ENCODE results near the gene CCDC148. TPM values are rescaled to one million over a fixed set of nuclear protein-coding genes. Genes with fewer than 3 reads are reported as not detected.

The CCDC148 gene
- polyA plus RNA-seq, 2 of the 4 experiments (the other 2 are of a cell fraction), result 0.41 to 0.85 TPM

DNA sequence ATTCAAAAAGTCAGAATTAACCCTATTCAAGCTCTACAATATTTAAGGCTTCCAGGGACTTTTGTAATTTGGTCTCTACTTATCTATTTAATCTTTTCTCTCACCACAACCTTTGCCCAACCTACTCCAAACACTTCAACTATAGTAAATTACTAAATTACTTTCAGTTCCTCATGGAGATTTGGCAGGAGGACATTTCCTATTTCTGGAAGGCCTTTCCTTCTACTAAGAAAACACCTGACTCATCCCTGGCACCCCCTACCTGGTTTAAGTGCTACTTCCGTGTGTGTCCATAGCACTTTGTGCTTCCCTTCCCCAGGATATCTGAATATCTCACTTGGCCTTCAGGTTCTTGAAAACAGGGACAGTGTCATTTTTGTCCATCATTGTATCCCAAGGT, 258.6 kb downstream of the CCDC148 start:
- TF ChIP-seq NFE2L2 (conservative IDR thresholded peaks at IDR 0.05; ENCODE audit: low read length), result no peak
- TF ChIP-seq NPAS2 (CRISPR knock-in tag; IDR thresholded peaks at IDR 0.05; ENCODE audit: borderline replicate concordance), result no peak
- no peak for TF ChIP-seq EHF (CRISPR knock-in tag; IDR thresholded peaks at IDR 0.05)
- TF ChIP-seq FOXS1 (CRISPR knock-in tag; IDR thresholded peaks at IDR 0.05), result no peak
- no peak for TF ChIP-seq RCOR1 (IDR thresholded peaks at IDR 0.05; ENCODE audit: low read depth, low read length)
- no peak for TF ChIP-seq SMC3 (IDR thresholded peaks at IDR 0.05)
- no peak for TF ChIP-seq HOXB5 (CRISPR knock-in tag; IDR thresholded peaks at IDR 0.05)
- TF ChIP-seq, protein P1, sequence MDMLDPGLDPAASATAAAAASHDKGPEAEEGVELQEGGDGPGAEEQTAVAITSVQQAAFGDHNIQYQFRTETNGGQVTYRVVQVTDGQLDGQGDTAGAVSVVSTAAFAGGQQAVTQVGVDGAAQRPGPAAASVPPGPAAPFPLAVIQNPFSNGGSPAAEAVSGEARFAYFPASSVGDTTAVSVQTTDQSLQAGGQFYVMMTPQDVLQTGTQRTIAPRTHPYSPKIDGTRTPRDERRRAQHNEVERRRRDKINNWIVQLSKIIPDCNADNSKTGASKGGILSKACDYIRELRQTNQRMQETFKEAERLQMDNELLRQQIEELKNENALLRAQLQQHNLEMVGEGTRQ (IDR thresholded peaks at IDR 0.05), result no peak
- TF ChIP-seq ZFP36 (IDR thresholded peaks at IDR 0.05; ENCODE audit: borderline replicate concordance, partially characterized antibody), result no peak
- TF ChIP-seq TFCP2L1 (CRISPR knock-in tag; IDR thresholded peaks at IDR 0.05), result no peak
- no peak for TF ChIP-seq HOXA7 (CRISPR knock-in tag; IDR thresholded peaks at IDR 0.05)
- no peak for TF ChIP-seq JUNB (IDR thresholded peaks at IDR 0.05)
- TF ChIP-seq ESRRA (IDR thresholded peaks at IDR 0.05; ENCODE audit: borderline replicate concordance, low read length), result no peak
- TF ChIP-seq, protein P2, sequence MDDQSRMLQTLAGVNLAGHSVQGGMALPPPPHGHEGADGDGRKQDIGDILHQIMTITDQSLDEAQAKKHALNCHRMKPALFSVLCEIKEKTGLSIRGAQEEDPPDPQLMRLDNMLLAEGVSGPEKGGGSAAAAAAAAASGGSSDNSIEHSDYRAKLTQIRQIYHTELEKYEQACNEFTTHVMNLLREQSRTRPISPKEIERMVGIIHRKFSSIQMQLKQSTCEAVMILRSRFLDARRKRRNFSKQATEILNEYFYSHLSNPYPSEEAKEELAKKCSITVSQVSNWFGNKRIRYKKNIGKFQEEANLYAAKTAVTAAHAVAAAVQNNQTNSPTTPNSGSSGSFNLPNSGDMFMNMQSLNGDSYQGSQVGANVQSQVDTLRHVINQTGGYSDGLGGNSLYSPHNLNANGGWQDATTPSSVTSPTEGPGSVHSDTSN (IDR thresholded peaks at IDR 0.05), result no peak
- H3K4me2 ChIP-seq, result no peak overlapping the region
- H3K4me1 ChIP-seq, result peaks cover 5% of the 10 kb centered on the region; the same call in 1 of the 3 replicates
- no peak for DNase-seq (ENCODE audit: low read depth in 1 of 2, low spot score in 1 of 2)
- ChIA-PET POLR2A (no interaction called here), CTCF (no interaction called here)
- FAIRE-seq, result no peak
- 55% methylated on average over 1 of the region's 1 CpG for WGBS (ENCODE audit: missing lambda C conversion rate)
- no peaks in the 10 kb centered on the region for H3K9me3 ChIP-seq
- ATAC-seq, result no peak
- no peak overlapping the region for H3K27ac ChIP-seq
- H3K4me3 ChIP-seq, result no peak overlapping the region

DNA sequence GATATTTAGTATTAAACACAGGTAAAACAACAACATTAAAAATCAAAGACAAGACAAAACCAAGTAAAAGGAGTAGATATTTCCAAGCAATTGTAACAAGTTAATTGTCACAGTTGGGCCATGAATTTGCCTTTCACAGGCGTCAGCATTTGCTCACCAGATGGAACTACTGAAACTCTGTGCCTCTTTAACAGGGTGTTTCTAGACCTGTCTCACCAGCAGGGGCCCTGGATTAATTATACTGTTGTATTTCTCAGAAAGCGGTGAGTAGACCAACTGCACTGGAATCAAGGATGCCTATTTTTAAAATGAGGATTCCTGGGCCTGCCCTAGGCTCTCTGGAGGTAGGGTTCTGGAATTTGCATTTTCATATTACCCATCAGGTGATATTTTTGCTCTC, 262.3 kb downstream of the CCDC148 start:
- TF ChIP-seq MAZ (IDR thresholded peaks at IDR 0.05; ENCODE audit: borderline replicate concordance, low read depth, low read length) (no peak), ESRRA (IDR thresholded peaks at IDR 0.05; ENCODE audit: borderline replicate concordance, low read length) (no peak), CHD2 (IDR thresholded peaks at IDR 0.05; ENCODE audit: low read length, partially characterized antibody) (no peak), EHMT2 (IDR thresholded peaks at IDR 0.05; ENCODE audit: low read depth) (no peak), TP53 (CRISPR knock-in tag; IDR thresholded peaks at IDR 0.05) (no peak)
- H3K4me2 ChIP-seq, result no peak overlapping the region

DNA sequence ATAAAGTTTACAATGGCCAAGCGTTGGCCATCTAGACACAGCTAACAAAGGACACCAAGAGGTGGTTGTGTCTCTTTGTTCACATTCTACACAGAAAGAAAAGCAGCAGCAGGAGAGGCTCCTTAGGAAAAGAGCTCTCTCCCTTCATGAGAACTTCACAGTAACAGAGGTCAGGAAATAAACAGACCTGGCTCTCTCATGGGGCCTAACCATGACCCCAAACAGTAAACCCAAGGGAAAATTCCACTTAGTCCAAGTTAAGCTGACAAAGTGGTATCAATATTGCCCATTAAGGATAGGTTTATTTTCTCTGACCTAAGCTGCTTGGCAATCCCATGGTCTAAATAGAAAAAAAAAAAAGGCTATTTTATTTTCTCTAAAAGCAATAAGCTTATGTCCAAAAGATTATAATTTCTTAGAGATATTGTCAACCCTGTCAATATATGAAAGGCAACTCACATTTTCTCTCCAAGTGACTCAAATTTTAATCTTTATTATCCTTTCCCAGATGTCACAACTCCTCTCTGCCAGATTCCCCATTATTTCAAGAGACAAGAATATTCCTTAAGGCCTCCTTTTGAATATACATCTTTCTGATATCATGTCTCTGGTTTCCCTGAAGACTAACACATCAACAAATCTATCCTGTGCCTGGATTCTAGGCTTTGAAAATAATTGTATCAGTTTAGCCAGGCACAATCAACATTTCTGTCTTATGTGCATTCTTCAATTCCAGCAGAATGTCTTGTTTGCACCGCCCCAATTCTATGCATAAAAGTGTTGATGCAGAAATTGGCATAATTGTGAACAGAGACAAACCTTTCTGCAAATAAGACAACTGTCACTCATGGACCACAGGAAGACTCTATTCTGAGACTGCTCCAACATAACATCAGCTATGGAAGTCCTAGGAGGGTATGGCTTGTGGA, 263.8 kb downstream of the CCDC148 start:
- Histone ChIP-seq H3K4me3 (no peak overlapping the region), H3K27ac (no peak overlapping the region), H3K9me3 (no peaks in the 10 kb centered on the region), H3K4me1 (no peaks in the 10 kb centered on the region), H3K4me2 (no peak overlapping the region)
- FAIRE-seq, result no peak
- 88% methylated on average over 2 of the region's 2 CpGs for WGBS (ENCODE audit: missing lambda C conversion rate)
- ATAC-seq, result no peak
- TF ChIP-seq, protein P3, sequence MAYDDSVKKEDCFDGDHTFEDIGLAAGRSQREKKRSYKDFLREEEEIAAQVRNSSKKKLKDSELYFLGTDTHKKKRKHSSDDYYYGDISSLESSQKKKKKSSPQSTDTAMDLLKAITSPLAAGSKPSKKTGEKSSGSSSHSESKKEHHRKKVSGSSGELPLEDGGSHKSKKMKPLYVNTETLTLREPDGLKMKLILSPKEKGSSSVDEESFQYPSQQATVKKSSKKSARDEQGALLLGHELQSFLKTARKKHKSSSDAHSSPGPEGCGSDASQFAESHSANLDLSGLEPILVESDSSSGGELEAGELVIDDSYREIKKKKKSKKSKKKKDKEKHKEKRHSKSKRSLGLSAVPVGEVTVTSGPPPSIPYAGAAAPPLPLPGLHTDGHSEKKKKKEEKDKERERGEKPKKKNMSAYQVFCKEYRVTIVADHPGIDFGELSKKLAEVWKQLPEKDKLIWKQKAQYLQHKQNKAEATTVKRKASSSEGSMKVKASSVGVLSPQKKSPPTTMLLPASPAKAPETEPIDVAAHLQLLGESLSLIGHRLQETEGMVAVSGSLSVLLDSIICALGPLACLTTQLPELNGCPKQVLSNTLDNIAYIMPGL (CRISPR knock-in tag; IDR thresholded peaks at IDR 0.05; ENCODE audit: borderline replicate concordance), result no peak
- TF ChIP-seq, protein P4, sequence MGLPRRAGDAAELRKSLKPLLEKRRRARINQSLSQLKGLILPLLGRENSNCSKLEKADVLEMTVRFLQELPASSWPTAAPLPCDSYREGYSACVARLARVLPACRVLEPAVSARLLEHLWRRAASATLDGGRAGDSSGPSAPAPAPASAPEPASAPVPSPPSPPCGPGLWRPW (IDR thresholded peaks at IDR 0.05), result no peak
- TF ChIP-seq CBX8 (IDR thresholded peaks at IDR 0.05) (no peak), CEBPB (IDR thresholded peaks at IDR 0.05) (no peak)
- DNase-seq (ENCODE audit: low read depth in 1 of 2, low spot score in 1 of 2), result no peak
- CTCF ChIA-PET, result interaction anchor here (1.6 kb wide), 1 partner anchor 13 kb away, joined by 5 read pairs; no protein-coding TSS in a partner anchor
- POLR2A ChIA-PET, result no interaction called here

More for the DNA sequence above, 262.3 kb downstream of the CCDC148 start:
- POLR2A ChIA-PET, result no interaction called here
- H3K4me3 ChIP-seq, result no peak overlapping the region
- ATAC-seq (no peak), DNase-seq (ENCODE audit: low read depth in 1 of 2, low spot score in 1 of 2) (no peak), FAIRE-seq (no peak)
- 81% methylated on average over 2 of the region's 2 CpGs for WGBS (ENCODE audit: missing lambda C conversion rate)
- H3K4me1 ChIP-seq, result no peaks in the 10 kb centered on the region
- no peak overlapping the region for H3K27ac ChIP-seq
- CTCF ChIA-PET, result no interaction called here
- no peaks in the 10 kb centered on the region for H3K9me3 ChIP-seq
